Measurements from ENCODE around the gene TCF19.

TCF19 gene

GRCh38 chr6:31128093-31128676 is 30.2 kb upstream of the TCF19 start:
- DNase-seq = no peak

GRCh38 chr6:31129130-31129529 is 29.3 kb upstream of the TCF19 start:
- no peak for DNase-seq

DNA sequence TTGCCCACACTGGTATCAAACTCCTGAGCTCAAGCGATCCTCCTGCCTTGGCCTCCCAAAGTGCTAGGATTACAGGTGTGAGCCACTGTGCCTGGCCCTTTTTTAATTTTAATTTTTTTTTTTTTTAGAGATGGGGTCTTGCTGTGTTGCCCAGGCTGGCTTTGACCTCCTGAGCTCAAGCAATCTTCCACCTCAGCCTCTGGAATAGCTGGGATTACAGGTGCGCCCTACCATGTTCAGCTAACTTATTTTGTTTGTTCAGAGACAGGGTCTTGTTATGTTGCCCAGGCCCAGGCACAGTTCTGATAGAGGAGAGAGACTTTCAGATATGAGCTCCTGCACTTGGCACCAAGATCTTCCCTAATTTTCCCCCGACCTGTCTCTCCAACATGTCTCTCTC is 27.6 kb upstream of the TCF19 start:
- no peak for DNase-seq

DNA sequence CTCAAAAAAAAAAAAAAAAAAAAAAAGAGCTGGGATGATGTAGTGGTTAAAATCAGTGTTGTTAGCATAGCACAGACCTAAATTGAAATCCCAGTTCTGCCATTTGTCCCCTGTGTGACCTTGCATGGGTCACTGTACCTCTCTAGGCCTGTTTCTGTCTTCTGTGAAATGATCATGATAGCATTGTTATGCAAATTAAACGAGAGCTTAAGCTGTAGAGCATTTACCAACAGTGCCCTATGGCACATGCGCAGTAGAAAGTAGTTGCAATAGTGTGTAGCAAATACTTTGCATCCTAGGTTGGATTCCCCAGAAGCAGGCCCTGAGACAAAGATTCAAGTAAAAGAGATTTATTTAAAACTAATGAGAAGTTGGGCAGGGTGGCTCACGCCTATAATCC is 26.8 kb upstream of the TCF19 start:
- DNase-seq = no peak

- no peak for DNase-seq
Observed at GRCh38 chr6:31132806-31133205, 25.6 kb upstream of the TCF19 start.

DNA sequence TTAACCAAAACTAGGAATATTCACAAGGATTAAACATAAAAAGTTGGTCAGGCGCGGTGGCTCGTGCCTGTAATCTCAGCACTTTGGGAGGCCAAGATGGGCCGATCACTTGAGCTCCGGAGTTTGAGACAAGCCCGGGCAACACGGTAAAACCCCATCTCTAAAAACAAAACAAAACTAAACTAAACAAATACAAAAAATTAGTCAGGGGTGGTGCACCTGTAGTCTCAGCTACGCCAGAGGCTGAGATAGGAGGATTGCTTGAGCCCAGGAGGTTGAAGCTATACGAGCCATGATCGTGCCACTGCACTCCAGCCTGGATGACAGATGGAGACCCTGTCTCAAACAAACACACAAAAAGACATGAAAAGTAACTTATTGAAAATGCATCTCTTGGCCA is 22.7 kb upstream of the TCF19 start:
- DNase-seq = no peak

DNA sequence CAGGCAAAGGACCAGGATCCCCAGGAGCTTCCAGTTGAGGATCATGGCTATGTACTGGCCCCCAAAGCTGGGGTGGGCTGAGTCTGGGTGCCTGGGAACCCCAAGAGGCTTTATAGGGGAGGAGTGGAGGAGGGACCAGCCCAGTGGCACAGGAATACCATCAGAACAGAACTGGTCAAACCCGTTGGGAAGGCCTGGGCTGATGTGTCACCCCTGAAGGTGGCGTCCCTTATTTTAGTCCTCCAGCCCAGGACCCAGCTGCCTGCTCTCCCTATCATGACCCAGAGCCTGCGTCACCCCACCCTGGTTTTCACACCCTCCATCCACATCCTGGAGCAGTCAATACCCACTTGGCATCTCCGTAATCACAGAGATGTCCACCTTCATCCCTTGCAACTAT is 19.4 kb upstream of the TCF19 start, which contains the start of gene PSORS1C2:
TSS of gene PSORS1C2 (minus strand) at position 85 of the 400 bp plus-strand sequence. CDS start at position 45, 40 bp downstream.
- DNase-seq = no peak

DNA sequence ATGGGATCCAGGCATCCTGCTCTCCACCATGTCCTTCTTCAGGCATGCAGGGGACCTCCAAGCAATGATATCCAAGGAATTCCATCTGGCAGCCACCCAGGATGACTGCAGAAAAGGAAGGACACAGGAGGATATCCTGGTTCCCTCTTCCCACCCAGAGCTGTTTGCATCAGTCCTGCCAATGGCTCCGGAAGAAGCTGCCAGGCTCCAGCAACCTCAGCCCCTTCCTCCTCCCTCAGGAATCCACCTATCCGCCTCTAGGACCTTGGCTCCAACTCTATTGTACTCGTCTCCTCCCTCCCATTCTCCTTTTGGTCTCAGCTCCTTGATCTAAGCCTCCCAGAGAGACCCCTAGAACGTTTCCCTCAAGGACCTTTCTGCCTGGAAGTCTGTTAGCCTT is 18.8 kb upstream of the TCF19 start:
- DNase-seq = no peak

GRCh38 chr6:31140643-31141042 is 17.7 kb upstream of the TCF19 start:
- no peak for DNase-seq

DNA sequence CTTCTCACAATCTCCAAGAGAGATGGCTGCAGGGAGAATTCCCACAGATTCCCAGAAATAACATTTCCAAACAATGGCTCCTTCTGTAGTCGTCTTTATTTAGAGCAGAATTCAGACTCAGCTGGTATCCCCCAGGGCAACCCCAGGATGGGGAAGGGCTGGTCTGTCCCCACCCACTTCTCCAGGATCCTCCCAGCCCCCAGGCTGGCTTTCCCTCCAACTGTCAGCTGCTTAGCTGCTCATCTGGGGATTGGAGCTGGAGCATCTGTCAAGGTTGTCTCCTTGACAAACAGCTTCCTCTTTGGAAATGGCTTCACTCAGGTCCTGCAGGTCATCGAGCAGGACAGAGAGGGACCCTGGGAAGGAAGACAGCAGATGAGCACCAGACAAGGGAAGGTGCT is 16.0 kb upstream of the TCF19 start:
- DNase-seq = no peak

GRCh38 chr6:31143148-31143547 is 15.2 kb upstream of the TCF19 start:
- DNase-seq = no peak

DNA sequence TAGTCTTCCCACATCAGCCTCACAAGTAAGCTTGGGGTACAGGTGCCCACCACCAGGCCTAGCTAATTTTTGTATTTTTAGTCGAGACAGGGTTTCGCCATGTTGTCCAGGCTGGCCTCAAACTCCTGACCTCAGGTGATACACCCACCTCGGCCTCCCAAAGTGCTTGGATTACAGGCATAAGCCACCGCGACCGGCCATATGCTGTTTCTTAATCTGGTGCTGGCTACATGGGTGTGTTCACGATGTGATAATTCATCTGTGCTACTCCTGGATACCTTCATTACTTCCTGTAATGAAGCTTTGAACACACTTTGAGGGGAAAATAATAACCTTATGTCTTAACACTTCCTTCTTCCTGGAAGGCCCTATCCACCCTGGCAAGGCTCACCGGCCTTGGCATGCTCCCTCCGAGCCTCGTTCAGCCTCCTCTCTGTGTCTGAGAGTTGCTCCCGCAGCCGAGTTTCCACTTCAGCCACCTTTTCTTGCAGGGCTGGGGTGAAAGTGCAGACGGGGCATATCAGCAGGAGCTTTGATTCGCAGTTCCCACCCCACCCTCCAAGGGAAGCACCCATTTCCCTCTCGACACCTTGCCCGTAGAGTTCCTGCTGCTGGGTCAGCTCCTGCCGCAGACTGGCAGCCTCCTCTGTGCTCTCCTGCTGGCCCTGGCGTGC is 14.0 kb upstream of the TCF19 start:
- no peak for DNase-seq

GRCh38 chr6:31144970-31145340 is 13.4 kb upstream of the TCF19 start:
- DNase-seq = no peak

GRCh38 chr6:31145386-31145785 is 13.0 kb upstream of the TCF19 start:
- no peak for DNase-seq

DNA sequence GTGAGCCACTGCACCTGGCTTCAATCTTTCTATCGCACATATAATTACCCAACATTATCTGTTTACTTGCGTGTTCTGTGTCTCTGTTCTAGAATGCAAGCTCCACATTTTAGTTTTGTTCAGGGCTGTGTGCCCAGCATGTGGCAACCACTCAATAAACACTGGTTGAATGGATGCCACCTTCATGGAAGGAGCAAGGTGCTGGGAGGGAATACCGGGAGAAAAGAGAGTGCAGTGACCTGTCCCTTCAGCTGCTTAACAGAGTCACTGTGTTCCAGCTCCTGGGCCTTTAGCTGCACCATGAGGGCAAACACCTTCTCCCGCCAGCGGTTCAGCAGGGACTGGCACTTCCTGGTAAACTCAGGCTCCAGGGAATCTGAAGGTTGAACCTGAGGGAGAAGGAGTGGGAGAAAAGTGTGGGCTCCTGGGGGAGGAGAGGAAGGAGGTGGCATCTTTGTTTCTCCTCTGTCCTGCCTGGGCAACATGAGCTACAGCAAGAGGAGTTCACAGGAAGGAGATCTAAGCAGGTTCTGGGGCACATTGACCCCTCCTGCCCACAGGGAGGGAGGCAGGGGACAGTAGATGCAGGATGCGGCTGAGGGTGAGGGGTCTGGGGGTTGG is 8.5 kb upstream of the TCF19 start:
- no peak for DNase-seq

DNA sequence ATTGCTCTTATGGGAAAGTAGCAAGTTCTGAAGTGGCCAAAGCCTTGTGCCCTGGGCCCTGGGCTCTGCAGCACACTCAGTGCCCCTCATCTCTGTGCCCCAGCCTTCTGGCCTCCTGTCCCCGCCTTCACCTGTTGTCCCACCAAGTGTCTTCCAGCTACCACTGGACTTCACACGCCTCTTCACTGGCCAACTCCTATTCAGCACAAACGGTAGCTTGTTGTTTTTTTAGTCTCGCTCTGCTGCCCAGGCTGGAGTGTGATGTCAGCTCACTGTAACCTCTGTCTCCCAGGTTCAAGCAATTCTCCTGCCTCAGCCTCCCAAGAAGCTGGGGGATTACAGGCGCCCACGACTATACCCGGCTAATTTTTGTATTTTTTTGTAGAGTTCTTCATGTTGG is 5.6 kb upstream of the TCF19 start:
- DNase-seq = no peak

- no peak for DNase-seq
Observed at GRCh38 chr6:31154436-31154835, 4.0 kb upstream of the TCF19 start.

DNA sequence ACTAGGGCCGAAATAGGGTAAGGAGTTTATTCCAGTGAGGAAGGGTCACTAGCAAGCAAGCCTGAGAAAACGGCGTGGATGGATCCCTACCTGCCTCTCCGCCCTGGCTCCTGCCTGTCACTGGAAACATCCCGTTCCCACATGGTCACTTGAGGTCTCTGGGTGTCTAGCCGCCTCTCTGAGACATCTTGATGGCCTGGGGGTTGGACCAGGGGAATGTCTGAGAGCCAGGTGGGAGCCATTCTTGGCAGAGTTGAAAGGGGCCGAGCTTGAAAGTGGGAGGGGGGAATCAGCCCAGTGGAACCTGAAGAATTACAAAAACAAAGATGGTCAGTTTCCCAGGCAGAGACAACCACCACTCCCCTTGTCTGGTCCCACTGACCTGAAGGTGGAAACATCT is 1.7 kb upstream of the TCF19 start:
- no peak for DNase-seq

GRCh38 chr6:31157513-31158139 is 763 bp upstream of the TCF19 start, which contains the start of gene CCHCR1:
CCHCR1 (minus strand) TSS chr6:31157802; CDS start chr6:31157600, 202 bp downstream.
- DNase-seq = no peak

GRCh38 chr6:31158863-31159855 is 770 bp downstream of the TCF19 start:
- no peak for DNase-seq

DNA sequence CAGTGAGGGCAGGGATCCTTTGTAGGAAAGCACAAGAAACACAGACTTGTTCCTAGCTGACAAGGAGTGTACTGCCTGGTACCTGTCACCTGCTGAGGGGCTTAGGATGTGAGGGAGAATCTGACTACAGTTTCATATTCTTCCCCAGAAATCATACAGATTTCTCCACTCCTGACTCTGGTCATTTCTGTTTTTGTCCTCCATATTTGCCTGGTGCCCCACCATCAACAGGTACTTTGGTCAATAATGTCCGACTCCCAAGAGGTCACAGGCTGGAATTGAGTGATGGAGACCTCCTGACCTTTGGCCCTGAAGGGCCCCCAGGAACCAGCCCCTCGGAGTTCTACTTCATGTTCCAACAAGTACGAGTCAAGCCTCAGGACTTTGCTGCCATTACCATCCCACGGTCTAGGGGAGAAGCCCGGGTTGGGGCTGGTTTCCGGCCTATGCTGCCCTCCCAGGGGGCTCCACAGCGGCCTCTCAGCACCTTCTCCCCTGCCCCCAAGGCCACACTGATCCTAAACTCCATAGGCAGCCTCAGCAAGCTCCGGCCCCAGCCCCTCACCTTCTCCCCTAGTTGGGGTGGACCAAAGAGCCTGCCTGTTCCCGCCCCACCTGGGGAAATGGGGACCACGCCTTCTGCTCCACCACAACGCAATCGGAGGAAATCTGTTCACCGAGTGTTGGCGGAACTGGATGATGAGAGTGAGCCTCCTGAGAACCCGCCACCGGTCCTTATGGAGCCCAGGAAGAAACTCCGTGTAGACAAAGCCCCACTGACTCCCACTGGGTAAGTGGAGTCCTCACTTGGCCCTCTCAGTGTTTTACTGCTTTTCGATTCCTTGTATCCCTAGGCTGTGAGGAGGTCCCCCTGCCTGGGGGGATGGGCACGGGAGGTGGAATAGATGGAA is 3.1 kb downstream of the TCF19 start:
- DNase-seq = no peak
